IPS DF 6.9 (cell line): ENCODE measurements around the gene GPR153.
"Not testable (repeated sequence)": the region's sequence is repeated elsewhere in the genome, so short reads cannot be mapped to it uniquely, and the experiment has no call there.

Experiments
- DNase-seq: peaks from one replicate; pipeline ENCODE4 v3.0.0-alpha.2; 2013; ENCODE audit warnings: low read depth, low spot score
- H3K27ac ChIP-seq: one replicate; pipeline ENCODE4 v1.5.1; 2013; ENCODE audit warnings: low read length, control low read depth
- H3K27me3 ChIP-seq: 2 replicates; pipeline ENCODE4 v1.6.1; 2013; ENCODE audit warnings: mild to moderate bottlenecking, low read length; ENCODE audit not compliant: control insufficient read depth, insufficient read depth
- H3K36me3 ChIP-seq: 2 replicates; pipeline ENCODE4 v1.6.1; 2013; ENCODE audit warnings: low read length; ENCODE audit not compliant: control insufficient read depth, insufficient read depth
- H3K4me1 ChIP-seq: 2 replicates; pipeline ENCODE4 v1.6.1; 2013; ENCODE audit warnings: low read length; ENCODE audit not compliant: control insufficient read depth, insufficient read depth
- H3K4me3 ChIP-seq: 2 replicates; pipeline ENCODE4 v1.5.1; 2013; ENCODE audit warnings: mild to moderate bottlenecking, low read length
- H3K9me3 ChIP-seq: 2 replicates; pipeline ENCODE4 v1.6.1; 2013; ENCODE audit warnings: low read length, inconsistent platforms; ENCODE audit not compliant: control insufficient read depth, insufficient read depth
- WGBS: extraction: QIAGEN DNeasy Blood & Tissue Kit; methylation state at CpG from one replicate; pipeline ENCODE4 v1.1.7; 2013; ENCODE audit warnings: mixed read lengths, missing lambda C conversion rate; ENCODE audit not compliant: insufficient read length, insufficient coverage; 5-methylcytosine and 5-hydroxymethylcytosine counted together

The GPR153 gene

DNA sequence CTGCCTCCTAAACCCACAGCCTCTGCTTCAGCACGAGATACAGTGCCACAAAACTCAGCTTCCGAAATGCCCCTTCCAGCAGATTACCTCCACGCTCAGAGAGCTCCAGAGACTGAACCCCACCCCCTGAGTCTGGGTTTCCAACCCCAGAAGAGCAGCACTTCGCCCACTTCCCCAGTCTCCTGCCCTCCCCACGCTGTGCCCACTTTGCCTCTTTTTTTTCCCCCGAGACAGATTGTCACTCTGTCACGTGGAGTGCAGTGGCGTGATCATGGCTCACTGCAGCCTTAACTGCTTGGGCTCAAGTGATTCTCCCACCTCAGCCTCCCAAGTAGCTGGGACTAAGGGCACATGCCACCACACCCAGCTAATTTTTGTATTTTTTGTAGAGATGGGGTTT, 35.2 kb downstream of the GPR153 start:
- H3K4me1 ChIP-seq: no peaks in the 10 kb centered on the region
- no CpG with 5 or more reads among the region's 8 CpGs for WGBS
- no peak overlapping the region for H3K27ac ChIP-seq
- H3K9me3 ChIP-seq: no peaks in the 10 kb centered on the region
- H3K27me3 ChIP-seq: no peaks in the 10 kb centered on the region
- DNase-seq: no peak
- H3K4me3 ChIP-seq: no peak overlapping the region
- peaks cover 27% of the 10 kb centered on the region for H3K36me3 ChIP-seq

DNA sequence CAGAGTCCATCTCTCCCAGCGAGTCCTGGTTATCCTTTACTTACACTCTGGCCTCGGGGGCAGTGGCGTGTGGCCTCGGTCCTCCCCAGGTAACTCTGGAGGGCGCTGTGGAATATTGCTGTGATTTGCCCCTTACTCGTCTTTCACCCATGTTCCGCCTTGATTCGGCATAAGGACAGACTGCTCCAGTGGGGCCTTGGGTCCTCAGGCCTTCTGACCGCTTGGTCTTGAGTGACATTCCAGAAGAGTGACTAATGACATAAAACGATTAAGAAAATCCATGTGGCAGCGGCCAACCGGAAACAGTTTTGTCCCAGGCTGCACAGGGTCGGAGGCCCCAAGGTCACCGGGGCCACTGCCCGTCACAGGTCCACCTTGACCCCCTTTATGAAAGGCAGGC, 36.2 kb downstream of the GPR153 start:
- DNase-seq: no peak
- no peaks in the 10 kb centered on the region for H3K4me1 ChIP-seq
- H3K27me3 ChIP-seq: no peaks in the 10 kb centered on the region
- peaks cover 30% of the 10 kb centered on the region for H3K36me3 ChIP-seq
- H3K4me3 ChIP-seq: no peak overlapping the region
- H3K27ac ChIP-seq: no peak overlapping the region
- WGBS: no CpG with 5 or more reads among the region's 15 CpGs
- no peaks in the 10 kb centered on the region for H3K9me3 ChIP-seq

DNA sequence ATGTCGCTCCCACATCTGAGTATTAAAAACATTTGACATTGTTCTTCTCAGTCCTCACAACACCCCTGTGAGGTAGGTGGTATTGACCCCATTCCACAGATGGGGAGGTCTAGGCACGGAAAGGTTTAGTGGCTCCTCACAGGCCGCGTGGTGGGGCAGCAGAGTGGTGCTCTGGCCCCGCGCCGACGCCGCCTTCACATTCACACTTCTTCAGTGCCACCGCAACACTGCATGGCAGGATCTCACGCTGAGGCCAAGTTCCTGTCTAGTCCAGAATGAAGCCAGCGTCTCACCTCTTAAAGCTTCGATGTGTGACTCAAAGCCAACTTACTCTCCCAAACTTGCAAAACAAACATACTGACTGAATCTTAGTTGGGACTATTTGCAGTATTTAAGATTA, 37.3 kb downstream of the GPR153 start:
- Histone ChIP-seq H3K9me3 (no peaks in the 10 kb centered on the region), H3K4me1 (no peaks in the 10 kb centered on the region), H3K27ac (no peak overlapping the region), H3K27me3 (no peaks in the 10 kb centered on the region), H3K36me3 (peaks cover 30% of the 10 kb centered on the region), H3K4me3 (no peak overlapping the region)
- WGBS: no CpG with 5 or more reads among the region's 13 CpGs
- no peak for DNase-seq

DNA sequence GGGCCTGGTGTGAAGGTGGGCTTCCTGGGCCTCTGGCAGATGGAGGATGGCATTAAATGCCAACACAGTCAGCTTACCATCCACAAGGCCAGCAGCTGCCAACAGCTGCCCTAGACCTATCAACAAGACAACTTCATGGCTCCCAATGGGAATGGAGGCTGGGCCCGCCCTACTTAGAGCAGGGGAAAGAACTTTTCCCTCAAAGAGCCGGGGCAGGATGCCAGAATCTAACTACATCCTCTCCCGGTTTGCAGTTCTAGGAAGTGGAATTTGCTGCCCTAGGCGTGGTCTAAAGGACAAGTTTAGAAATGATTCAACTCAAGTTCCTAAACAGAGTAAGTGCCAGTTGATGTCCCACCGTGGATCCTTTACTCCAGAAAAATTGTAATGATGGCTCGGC, 38.3 kb downstream of the GPR153 start:
- Histone ChIP-seq H3K4me1 (no peaks in the 10 kb centered on the region), H3K9me3 (no peaks in the 10 kb centered on the region), H3K27ac (no peak overlapping the region), H3K36me3 (peaks cover 30% of the 10 kb centered on the region), H3K4me3 (no peak overlapping the region), H3K27me3 (no peaks in the 10 kb centered on the region)
- DNase-seq: no peak
- WGBS: no CpG with 5 or more reads among the region's 6 CpGs

DNA sequence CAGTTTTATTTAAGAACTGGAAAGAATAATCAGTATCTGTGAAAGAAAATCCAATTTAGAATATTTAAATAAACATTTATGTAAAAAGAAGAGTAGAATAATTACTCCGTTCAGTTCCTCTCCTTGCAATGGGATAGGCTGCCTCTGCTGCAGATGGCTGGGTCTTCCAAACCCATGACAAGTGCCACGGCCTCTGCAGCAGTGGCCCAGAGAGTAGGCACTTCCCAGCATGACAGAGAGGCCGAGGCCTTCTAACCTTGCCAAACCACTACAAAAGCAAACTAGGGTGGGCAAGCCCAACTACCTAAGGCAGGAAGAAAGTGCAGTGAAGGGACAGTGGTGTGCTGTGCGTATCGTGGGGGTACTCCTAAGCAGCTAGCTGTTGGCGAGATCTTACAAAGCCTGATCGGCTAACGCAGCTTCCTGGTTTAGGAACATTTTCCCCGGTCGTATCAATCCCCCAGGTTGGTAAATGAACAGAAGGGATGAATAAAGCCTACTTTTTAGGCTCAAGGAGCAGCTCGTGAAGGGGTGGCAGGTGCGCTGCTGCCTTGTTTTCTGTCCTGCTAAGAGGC, 39.6 kb downstream of the GPR153 start:
- Histone ChIP-seq H3K4me1 (no peaks in the 10 kb centered on the region), H3K9me3 (no peaks in the 10 kb centered on the region), H3K27me3 (no peaks in the 10 kb centered on the region), H3K4me3 (no peak overlapping the region), H3K36me3 (peaks cover 24% of the 10 kb centered on the region), H3K27ac (no peak overlapping the region)
- no CpG with 5 or more reads among the region's 12 CpGs for WGBS
- DNase-seq: no peak

DNA sequence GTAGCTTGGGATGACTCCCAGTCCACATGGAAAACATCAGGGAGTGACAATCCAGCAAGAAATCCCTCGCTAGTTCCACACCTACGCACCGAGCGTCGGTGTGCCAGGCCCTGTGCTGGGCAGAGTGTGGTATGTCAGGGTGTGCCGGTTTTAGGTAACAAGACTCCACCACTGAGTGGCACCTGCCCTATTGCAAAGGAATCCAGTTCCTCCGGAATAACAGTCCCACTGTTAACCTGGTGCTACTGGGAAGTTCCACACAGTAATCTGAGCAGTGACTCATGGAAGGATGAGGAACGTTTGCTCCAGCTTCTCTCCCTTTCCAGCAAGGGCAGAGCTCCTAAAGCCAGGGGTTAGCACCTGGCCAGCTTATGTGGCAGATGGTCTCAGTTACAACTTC, 40.7 kb downstream of the GPR153 start:
- H3K4me1 ChIP-seq: no peaks in the 10 kb centered on the region

DNA sequence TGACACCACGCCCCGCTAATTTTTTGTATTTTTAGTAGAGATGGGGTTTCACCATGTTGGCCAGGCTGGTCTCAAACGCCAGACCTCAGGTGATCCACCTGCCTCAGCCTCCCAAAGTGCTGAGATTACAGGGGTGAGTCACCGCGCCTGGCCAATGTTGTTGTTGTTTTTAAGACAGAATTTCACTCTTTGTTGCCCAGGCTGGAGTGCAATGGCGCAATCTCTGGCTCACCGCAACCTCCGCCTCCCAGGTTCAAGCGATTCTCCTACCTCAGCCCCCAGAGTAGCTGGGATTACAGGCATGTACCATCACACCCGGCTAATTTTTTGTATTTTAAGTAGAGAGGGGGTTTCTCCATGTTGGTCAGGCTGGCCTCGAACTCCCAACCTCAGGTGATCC, 41.3 kb downstream of the GPR153 start:
- peaks cover 14% of the 10 kb centered on the region for H3K36me3 ChIP-seq
- not testable (repeated sequence) for H3K4me3 ChIP-seq, H3K27me3 ChIP-seq, H3K4me1 ChIP-seq, H3K9me3 ChIP-seq, DNase-seq, H3K27ac ChIP-seq
- no CpG with 5 or more reads among the region's 11 CpGs for WGBS

More for the DNA sequence above, 40.7 kb downstream of the GPR153 start:
- WGBS: no CpG with 5 or more reads among the region's 8 CpGs
- Histone ChIP-seq H3K27me3 (no peaks in the 10 kb centered on the region), H3K27ac (no peak overlapping the region), H3K36me3 (peaks cover 20% of the 10 kb centered on the region), H3K9me3 (no peaks in the 10 kb centered on the region), H3K4me3 (no peak overlapping the region)
- DNase-seq: no peak

DNA sequence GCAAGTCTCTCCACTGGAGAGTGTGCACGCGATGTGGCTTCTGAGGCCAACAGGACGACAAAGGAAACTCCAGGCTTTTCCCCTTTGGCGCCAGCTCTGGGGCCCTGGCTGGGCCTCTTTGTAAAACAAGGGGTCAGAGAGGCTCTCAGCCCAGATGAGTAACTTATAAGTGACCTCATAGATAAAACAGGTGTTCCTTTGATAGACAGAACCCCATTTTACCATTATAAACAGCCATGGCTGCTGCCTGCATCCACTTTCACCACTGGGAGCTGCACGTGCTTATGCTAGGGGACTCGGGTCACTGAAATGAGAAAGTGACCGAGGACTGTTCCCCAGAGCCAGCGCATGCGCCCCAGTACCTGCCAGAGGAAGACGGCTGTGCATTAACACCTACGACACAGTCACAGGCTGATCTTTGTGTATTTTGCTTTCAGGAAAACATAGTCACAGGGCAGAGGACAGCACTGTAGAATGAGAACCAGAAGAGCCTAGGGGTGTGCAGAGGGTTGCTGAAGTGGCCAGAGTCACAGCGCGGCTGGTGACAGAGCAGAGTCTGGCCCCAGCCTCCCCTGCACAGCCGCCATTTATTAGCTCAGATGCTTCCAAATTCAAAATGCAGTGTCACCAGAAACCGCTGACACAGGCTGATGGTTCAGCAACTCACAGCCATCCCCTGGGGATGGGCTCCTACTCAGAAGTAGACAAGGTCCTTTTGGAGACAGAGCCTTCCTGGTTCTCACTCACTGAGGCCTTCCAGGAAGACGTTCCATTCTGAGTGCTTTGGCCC, 42.3 kb downstream of the GPR153 start:
- Histone ChIP-seq H3K27me3 (no peaks in the 10 kb centered on the region), H3K9me3 (no peaks in the 10 kb centered on the region), H3K27ac (no peak overlapping the region), H3K4me3 (no peak overlapping the region), H3K4me1 (no peaks in the 10 kb centered on the region), H3K36me3 (peaks cover 6% of the 10 kb centered on the region)
- no CpG with 5 or more reads among the region's 16 CpGs for WGBS
- no peak for DNase-seq

DNA sequence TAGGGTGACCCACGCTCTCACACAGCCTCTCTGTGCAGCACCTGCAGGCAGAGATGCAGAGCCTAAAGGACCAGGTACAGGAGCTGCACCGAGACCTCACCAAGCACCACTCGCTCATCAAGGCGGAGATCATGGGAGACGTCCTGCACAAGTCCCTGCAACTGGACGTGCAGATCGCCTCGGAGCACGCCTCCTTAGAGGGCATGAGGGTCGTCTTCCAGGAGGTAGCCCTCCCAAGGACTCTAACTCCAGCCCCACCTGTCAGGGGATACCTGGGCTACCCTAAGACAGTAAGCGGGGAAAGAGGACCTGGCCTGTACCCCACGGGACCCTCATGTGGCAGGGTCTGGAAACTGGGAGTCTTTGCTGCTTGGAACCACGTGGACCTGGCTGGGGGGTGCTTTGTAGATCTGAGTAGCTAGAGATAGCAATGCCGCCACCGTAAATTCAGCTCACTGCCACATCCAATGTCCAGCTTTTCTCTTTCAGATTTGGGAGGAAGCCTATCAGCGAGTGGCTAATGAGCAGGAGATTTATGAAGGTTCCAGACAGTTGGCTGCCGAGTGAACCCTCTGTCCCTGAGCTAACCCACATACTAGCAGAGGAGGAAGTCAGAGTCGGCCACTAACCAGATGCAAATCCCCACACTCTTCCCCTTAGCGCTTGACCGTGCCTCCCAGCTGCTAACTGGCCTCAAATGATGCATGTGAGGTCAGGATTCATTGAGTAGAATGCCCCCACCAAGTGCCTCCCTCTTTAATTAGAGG, 48.5 kb downstream of the GPR153 start:
- H3K36me3 ChIP-seq: no peaks in the 10 kb centered on the region
- H3K4me3 ChIP-seq: no peak overlapping the region

DNA sequence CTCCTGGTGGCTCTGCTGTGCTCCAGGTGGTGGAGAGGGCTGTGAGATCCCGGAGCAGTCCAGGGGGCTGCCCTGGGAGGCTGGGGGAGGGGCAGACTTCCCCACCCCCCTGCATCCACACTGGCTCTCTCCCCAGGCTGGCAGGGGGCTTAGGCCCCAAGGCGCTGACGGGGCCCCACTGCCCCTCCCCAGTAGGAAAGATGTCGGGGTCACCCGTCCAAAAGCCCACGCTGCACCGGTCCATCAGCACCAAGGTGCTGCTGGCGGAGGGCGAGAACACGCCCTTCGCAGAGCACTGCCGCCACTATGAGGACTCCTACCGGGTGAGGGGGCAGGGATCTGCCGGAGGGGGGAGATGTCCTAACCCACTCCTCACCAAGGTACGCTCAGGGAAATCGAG, 49.2 kb downstream of the GPR153 start:
- Histone ChIP-seq H3K4me1 (peaks cover 12% of the 10 kb centered on the region), H3K9me3 (no peaks in the 10 kb centered on the region), H3K27ac (no peak overlapping the region), H3K27me3 (peaks cover 6% of the 10 kb centered on the region; the same call in 1 of the 2 replicates), H3K36me3 (no peaks in the 10 kb centered on the region), H3K4me3 (no peak overlapping the region)
- no CpG with 5 or more reads among the region's 16 CpGs for WGBS
- DNase-seq: no peak

More for the DNA sequence above, 48.5 kb downstream of the GPR153 start:
- Histone ChIP-seq H3K27ac (no peak overlapping the region), H3K4me1 (peaks cover 12% of the 10 kb centered on the region), H3K27me3 (peaks cover 4% of the 10 kb centered on the region; the same call in 1 of the 2 replicates), H3K9me3 (no peaks in the 10 kb centered on the region)
- no peak for DNase-seq
- no CpG with 5 or more reads among the region's 20 CpGs for WGBS
